HepG2 (cell line): ENCODE data around the gene LECT2. TPM values are rescaled to one million over a fixed set of nuclear protein-coding genes. Genes with fewer than 3 reads are reported as not detected.

Experiments used
- ATAC-seq: fragments of 200-7000 bp; cut with Tn5 transposase; 3 replicates; pipeline ENCODE4 v1.9.1; 2020; ENCODE audit warnings: mild to moderate bottlenecking, moderate library complexity
- BruUV-seq: library from RNA; stranded (reverse); fragments of 400-500 nt; replicated peaks from 2 replicates; lab custom pipeline; 2021; lab: Mats Ljungman, UMichigan
- CTCF ChIA-PET: fragments of 300-600 bp; formaldehyde crosslinking; extraction: SDS; loops from one replicate; lab custom pipeline; 2021; ENCODE audit warnings: low total read pairs, inconsistent platforms, low intra/inter-chr PET ratio; lab: Yijun Ruan, JAX
- POLR2A ChIA-PET: fragments of 350-600 bp; sonication (Branson Sonifier 250); formaldehyde crosslinking; loops from one replicate; lab custom pipeline; 2020; ENCODE audit warnings: antibody characterized with exemption, inconsistent platforms; lab: Yijun Ruan, JAX
- DNase-seq: peaks from one replicate; pipeline ENCODE4 v3.0.0-alpha.2; 2015; ENCODE audit warnings: low spot score
- FAIRE-seq: peaks from 3 replicates; lab custom pipeline; 2011; peaks lifted over from hg19 to GRCh38; lab: Jason Lieb, UNC
- H2AFZ ChIP-seq: one replicate; pipeline ENCODE4 v1.6.1; 2011; ENCODE audit warnings: low read length, inconsistent platforms
- H3K27ac ChIP-seq: fragments of 300-600 bp; 3 replicates; pipeline ENCODE4 v1.8.0; 2011; ENCODE audit warnings: mixed run types, mild to moderate bottlenecking, mixed read lengths, low read length, inconsistent platforms; ENCODE audit not compliant: insufficient read depth; ENCODE audit errors: extremely low read length
- H3K27me3 ChIP-seq, 2 experiments: fragments of 200-600 bp in 1 of 2; 2 replicates in 1 of 2; 3 replicates in 1 of 2; pipeline versions ENCODE4 v1.6.0 to v1.8.0; 2011; ENCODE audit warnings: low read length in 2 of 2, mild to moderate bottlenecking in 2 of 2, moderate library complexity in 2 of 2, inconsistent platforms in 1 of 2; ENCODE audit not compliant: insufficient read depth in 2 of 2, control insufficient read depth in 1 of 2
- H3K36me3 ChIP-seq, 2 experiments: fragments of 200-600 bp in 1 of 2; replicated peaks in 1 of 2; 2 replicates in 1 of 2; 3 replicates in 1 of 2; pipeline versions ENCODE4 v1.5.1 to v1.8.0; 2011; ENCODE audit warnings: low read length in 2 of 2, inconsistent platforms in 1 of 2; ENCODE audit not compliant: insufficient read depth in 2 of 2, control insufficient read depth in 1 of 2
- H3K4me1 ChIP-seq: 2 replicates; pipeline ENCODE4 v1.5.1; 2012; ENCODE audit warnings: low read length, inconsistent platforms; ENCODE audit not compliant: insufficient read depth
- H3K4me2 ChIP-seq: 2 replicates; pipeline ENCODE4 v1.6.0; 2011; ENCODE audit warnings: low read depth, low read length, inconsistent platforms
- H3K4me3 ChIP-seq, 3 experiments: fragments of 200-600 bp in 1 of 3; sonication (generic), shearing (Covaris generic) in 1 of 3; replicated peaks in 1 of 3; 2 replicates each; pipeline ENCODE4 v1.5.1; 2011 to 2016; ENCODE audit warnings: low read length in 3 of 3, inconsistent platforms in 2 of 3, low read depth in 2 of 3, mild to moderate bottlenecking in 2 of 3, control low read depth in 1 of 3, mixed read lengths in 1 of 3; ENCODE audit not compliant: insufficient read depth in 1 of 3
- H3K79me2 ChIP-seq: one replicate; pipeline ENCODE4 v1.6.1; 2011; ENCODE audit warnings: low read length, inconsistent platforms; ENCODE audit not compliant: insufficient read depth
- H3K9ac ChIP-seq: 2 replicates; pipeline ENCODE4 v1.6.0; 2011; ENCODE audit warnings: mild to moderate bottlenecking, low read depth, low read length, inconsistent platforms; ENCODE audit not compliant: insufficient read depth
- H3K9me3 ChIP-seq: 2 replicates; pipeline ENCODE4 v1.5.1; 2012; ENCODE audit warnings: mild to moderate bottlenecking, low read length
- H4K20me1 ChIP-seq: 2 replicates; pipeline ENCODE4 v1.6.0; 2011; ENCODE audit warnings: inconsistent platforms, mild to moderate bottlenecking, low read length, moderate library complexity; ENCODE audit not compliant: insufficient read depth
- ARNTL ChIP-seq: sonication (generic); formaldehyde crosslinking; IDR thresholded peaks from 2 replicates; pipeline ENCODE4 v1.4.0; 2020; ENCODE audit warnings: mild to moderate bottlenecking, missing genetic modification reagents
- ELK4 ChIP-seq: sonication (generic); formaldehyde crosslinking; IDR thresholded peaks from 2 replicates; pipeline ENCODE4 v1.9.0; 2021; ENCODE audit warnings: missing genetic modification reagents, borderline replicate concordance
- ETV6 ChIP-seq: sonication (generic); formaldehyde crosslinking; conservative IDR thresholded peaks from 2 replicates; pipeline ENCODE4 v1.4.0; 2020; ENCODE audit warnings: missing genetic modification reagents
- KDM5B ChIP-seq: sonication (generic); formaldehyde crosslinking; IDR thresholded peaks from 2 replicates; pipeline ENCODE4 v1.4.0; 2020; ENCODE audit warnings: missing genetic modification reagents, mild to moderate bottlenecking, borderline replicate concordance
- MTA3 ChIP-seq: sonication (generic); formaldehyde crosslinking; IDR thresholded peaks from 2 replicates; pipeline ENCODE4 v1.4.0; 2020; ENCODE audit warnings: missing genetic modification reagents
- NFIB ChIP-seq: sonication (generic); formaldehyde crosslinking; IDR thresholded peaks from 2 replicates; pipeline ENCODE4 v1.9.0; 2021; ENCODE audit warnings: missing genetic modification reagents, mild to moderate bottlenecking, borderline replicate concordance
- NRL ChIP-seq: sonication (generic); formaldehyde crosslinking; IDR thresholded peaks from 2 replicates; pipeline ENCODE4 v1.5.0; 2020; ENCODE audit warnings: missing genetic modification reagents, mild to moderate bottlenecking, moderate library complexity, borderline replicate concordance
- SMARCC2 ChIP-seq: fragments of 450-650 bp; IDR thresholded peaks from 2 replicates; pipeline ENCODE4 v1.6.1; 2017; ENCODE audit warnings: antibody characterized with exemption, mild to moderate bottlenecking
- SYNCRIP ChIP-seq: fragments of 200-400 bp; formaldehyde crosslinking; IDR thresholded peaks from 2 replicates; pipeline ENCODE4 v1.6.1; 2018; ENCODE audit warnings: mild to moderate bottlenecking, low read depth, low read length; ENCODE audit not compliant: insufficient read depth
- TRIM22 ChIP-seq: fragments of 450-650 bp; IDR thresholded peaks from 2 replicates; pipeline ENCODE4 v1.6.1; 2017
- YEATS4 ChIP-seq: sonication (generic); formaldehyde crosslinking; IDR thresholded peaks from 2 replicates; pipeline ENCODE4 v1.4.0; 2020; ENCODE audit warnings: missing genetic modification reagents, borderline replicate concordance
- ZKSCAN8 ChIP-seq: IDR thresholded peaks from 2 replicates; pipeline ENCODE4 v1.6.1; 2016; ENCODE audit warnings: borderline replicate concordance, missing genetic modification reagents, missing compliant biosample characterization
- ZNF205 ChIP-seq: IDR thresholded peaks from 2 replicates; pipeline ENCODE4 v1.6.1; 2018; ENCODE audit warnings: missing biosample characterization, missing genetic modification reagents
- ZNF513 ChIP-seq: sonication (generic); formaldehyde crosslinking; conservative IDR thresholded peaks from 2 replicates; pipeline ENCODE4 v1.5.0; 2020; ENCODE audit warnings: missing genetic modification reagents
- in situ Hi-C: cut with HindIII; loops from 2 replicates; pipeline ENCODE4 v1.10.0; 2017; ENCODE audit warnings: low pct_unique_long_range_greater_than_20kb; ENCODE audit not compliant: extremely low pct_ligation_motif_present
- intact Hi-C: fragments of 100-400 bp; cut with micrococcal nuclease; formaldehyde crosslinking; loops from one replicate; pipeline ENCODE4 v1.10.0; 2022; ENCODE audit not compliant: unreplicated experiment
- polyA plus RNA-seq, 8 experiments: library from polyadenylated mRNA; depleted of rRNA in 3 of 8; stranded (reverse) in 7 of 8; unstranded in 1 of 8; fragments of >200 nt; fragmentation: Illumina TruSeq in 4 of 8; extraction: Trizol in 4 of 8; gene quantifications; 2 replicates each; pipeline versions ENCODE4 v1.2.1 to v1.2.3, GENCODE V29; 2011 to 2016; ENCODE audit warnings: low read depth in 4 of 8, missing spikeins in 1 of 8, mixed read lengths in 1 of 8; ENCODE audit not compliant: insufficient read depth in 1 of 8
- total RNA-seq, 5 experiments: library from RNA; depleted of rRNA; stranded (reverse); fragments of >200 nt; fragmentation: Illumina TruSeq; extraction: Trizol; gene quantifications; 2 replicates each; pipeline ENCODE4 v1.2.3, GENCODE V29; 2016; ENCODE audit warnings: low read depth in 1 of 5

LECT2 gene
- total and polyA plus RNA-seq, 2 of the 13 experiments (the other 11 are each of a cell fraction or from before 2014, with no cell fraction given), result not detected

- TF ChIP-seq ARNTL (CRISPR knock-in tag), result no peak
- TF ChIP-seq SYNCRIP, result no peak
- no peak for TF ChIP-seq MTA3 (CRISPR knock-in tag)
- no peak for TF ChIP-seq TRIM22
- TF ChIP-seq ZNF205, result no peak
- TF ChIP-seq ZKSCAN8 (CRISPR knock-in tag), result no peak
- TF ChIP-seq KDM5B (CRISPR knock-in tag), result no peak
- TF ChIP-seq NRL (CRISPR knock-in tag), result no peak
- TF ChIP-seq ZNF513 (CRISPR knock-in tag), result no peak
- TF ChIP-seq ELK4 (CRISPR knock-in tag), result no peak
- no peak for TF ChIP-seq ETV6 (CRISPR knock-in tag)
- TF ChIP-seq NFIB (CRISPR knock-in tag), result no peak
- TF ChIP-seq YEATS4 (CRISPR knock-in tag), result no peak
- no peak for TF ChIP-seq SMARCC2
- H3K9ac ChIP-seq, result no peak overlapping the region
- FAIRE-seq (no peak), DNase-seq (no peak), ATAC-seq (no peak)
- no peak overlapping the region for H3K4me3 ChIP-seq
- no peaks in the 10 kb centered on the region for H3K9me3 ChIP-seq
- H3K36me3 ChIP-seq, result peaks cover 1 to 6% of the 10 kb centered on the region in 2 experiments; a peak in 2 of 5 replicates
- peaks cover 13% of the 10 kb centered on the region for H3K4me1 ChIP-seq
- H2AFZ ChIP-seq, result no peak overlapping the region
- in situ Hi-C loops (loop anchor here (5.0 kb wide), 1 partner anchor 118 kb away; no protein-coding TSS in a partner anchor), intact Hi-C loops (no loop called here)
- H3K4me2 ChIP-seq, result no peak overlapping the region
- ChIA-PET POLR2A (no interaction called here), CTCF (interaction anchor here (0.7 to 2.5 kb wide), 5 partner anchors 45 to 230 kb away, joined by 5 to 27 read pairs (median 23); no protein-coding TSS in a partner anchor)
- BruUV-seq, result no TSS peak
- no peak overlapping the region for H3K27ac ChIP-seq
- H3K79me2 ChIP-seq, result no peaks in the 10 kb centered on the region
- no peaks in the 10 kb centered on the region for H4K20me1 ChIP-seq
- no peaks in the 10 kb centered on the region for H3K27me3 ChIP-seq
Observed at GRCh38 chr5:135944564-135944963, 10.2 kb downstream of the LECT2 start.
